Fibroblast of the aortic adventitia (primary cell): Measurements from ENCODE around the gene CCDC137. TPM values are rescaled to one million over a fixed set of nuclear protein-coding genes. Genes with fewer than 3 reads are reported as not detected.
A peak's percentile ranks its signal among the peaks of the same experiment; 100 is the strongest.

Experiments
- DNase-seq: peaks from one replicate; pipeline ENCODE4 v3.0.0-alpha.2; 2010; ENCODE audit warnings: low read depth
- H3K4me3 ChIP-seq: 2 replicates; pipeline ENCODE4 v1.5.1; 2011; ENCODE audit warnings: low read depth, mild to moderate bottlenecking, control low read depth, low read length, moderate library complexity
- total RNA-seq: library from RNA; depleted of rRNA; stranded (reverse); fragments of >200 nt; gene quantifications from 2 replicates; pipeline ENCODE4 v1.2.3, GENCODE V29; 2012; ENCODE audit warnings: low replicate concordance
- TF ChIP-seq, protein P1 (sequence below): IDR thresholded peaks from 2 replicates; pipeline ENCODE4 v1.5.1; 2011; ENCODE audit warnings: mild to moderate bottlenecking, low read length, control low read depth, inconsistent platforms; ENCODE audit not compliant: insufficient read depth

Gene CCDC137
- total RNA-seq, 1 donor = 7.0 TPM

DNA sequence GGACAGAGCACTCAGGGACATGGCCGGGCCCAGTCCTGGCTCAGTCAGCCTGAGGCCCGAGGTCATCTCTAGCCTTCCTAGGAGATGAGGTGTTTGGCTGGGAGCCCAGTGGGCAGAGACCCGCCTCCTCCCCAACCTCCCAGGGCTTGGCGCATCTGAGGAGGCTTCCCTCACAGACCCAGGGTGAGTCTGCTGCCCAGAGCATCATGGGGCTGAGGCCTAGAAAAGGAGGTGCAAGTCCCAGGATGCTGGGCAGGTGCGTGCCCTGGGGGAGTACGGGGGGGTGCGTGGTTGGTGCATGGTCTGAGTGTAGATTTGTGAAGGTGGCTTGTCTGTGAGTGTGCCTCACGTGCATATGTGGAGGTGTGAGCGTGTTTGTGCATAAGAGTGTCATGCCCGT lies 14.8 kb upstream of the CCDC137 start:
- TF ChIP-seq, protein P1, sequence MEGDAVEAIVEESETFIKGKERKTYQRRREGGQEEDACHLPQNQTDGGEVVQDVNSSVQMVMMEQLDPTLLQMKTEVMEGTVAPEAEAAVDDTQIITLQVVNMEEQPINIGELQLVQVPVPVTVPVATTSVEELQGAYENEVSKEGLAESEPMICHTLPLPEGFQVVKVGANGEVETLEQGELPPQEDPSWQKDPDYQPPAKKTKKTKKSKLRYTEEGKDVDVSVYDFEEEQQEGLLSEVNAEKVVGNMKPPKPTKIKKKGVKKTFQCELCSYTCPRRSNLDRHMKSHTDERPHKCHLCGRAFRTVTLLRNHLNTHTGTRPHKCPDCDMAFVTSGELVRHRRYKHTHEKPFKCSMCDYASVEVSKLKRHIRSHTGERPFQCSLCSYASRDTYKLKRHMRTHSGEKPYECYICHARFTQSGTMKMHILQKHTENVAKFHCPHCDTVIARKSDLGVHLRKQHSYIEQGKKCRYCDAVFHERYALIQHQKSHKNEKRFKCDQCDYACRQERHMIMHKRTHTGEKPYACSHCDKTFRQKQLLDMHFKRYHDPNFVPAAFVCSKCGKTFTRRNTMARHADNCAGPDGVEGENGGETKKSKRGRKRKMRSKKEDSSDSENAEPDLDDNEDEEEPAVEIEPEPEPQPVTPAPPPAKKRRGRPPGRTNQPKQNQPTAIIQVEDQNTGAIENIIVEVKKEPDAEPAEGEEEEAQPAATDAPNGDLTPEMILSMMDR = no peak
- no peak overlapping the region for H3K4me3 ChIP-seq
- DNase-seq = peak; percentile 88

DNA sequence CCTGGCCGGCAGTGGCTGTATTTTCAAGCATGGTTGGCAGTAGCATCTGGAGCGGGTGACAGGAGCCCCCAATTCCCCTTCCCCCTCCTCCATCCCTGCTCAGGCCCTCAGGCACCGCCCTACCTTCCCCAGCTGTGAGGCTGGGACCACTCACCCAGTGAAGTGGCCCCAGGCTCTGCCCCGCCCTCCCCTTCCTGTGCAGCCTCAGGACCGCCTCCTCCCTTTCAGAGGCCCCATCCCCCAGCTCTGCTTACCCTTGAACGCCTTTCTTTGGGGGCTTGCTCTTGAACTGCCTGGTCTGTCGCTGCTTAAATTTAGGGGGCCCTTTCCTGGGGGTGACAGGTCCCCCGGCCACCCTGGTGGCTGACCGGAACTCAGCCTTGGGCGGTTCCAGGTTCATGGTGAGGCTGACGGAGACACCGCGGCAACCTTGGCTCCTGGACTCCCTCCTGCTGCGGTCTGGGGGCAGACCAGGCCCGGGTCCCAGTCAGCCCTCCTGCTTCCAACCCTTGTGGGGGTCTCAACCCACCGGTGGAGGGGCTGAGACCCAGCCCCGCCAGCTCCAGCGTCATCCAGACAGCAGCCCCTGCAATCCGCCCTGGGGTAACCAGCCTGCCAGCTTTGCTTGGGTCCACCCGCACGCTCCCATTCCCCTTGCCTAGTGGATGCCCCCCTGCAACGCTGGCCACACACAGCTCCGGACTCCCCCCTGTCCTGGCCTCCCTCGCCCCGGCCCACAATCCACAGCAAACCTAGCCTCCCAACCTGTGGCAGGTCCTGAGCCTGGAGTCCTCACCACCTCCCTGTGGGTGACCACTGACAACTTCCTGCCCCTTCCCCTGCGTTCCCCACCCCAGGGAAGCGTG lies 13.4 kb upstream of the CCDC137 start:
- TF ChIP-seq, protein P1 = no peak
- no peak overlapping the region for H3K4me3 ChIP-seq
- DNase-seq = no peak

DNA sequence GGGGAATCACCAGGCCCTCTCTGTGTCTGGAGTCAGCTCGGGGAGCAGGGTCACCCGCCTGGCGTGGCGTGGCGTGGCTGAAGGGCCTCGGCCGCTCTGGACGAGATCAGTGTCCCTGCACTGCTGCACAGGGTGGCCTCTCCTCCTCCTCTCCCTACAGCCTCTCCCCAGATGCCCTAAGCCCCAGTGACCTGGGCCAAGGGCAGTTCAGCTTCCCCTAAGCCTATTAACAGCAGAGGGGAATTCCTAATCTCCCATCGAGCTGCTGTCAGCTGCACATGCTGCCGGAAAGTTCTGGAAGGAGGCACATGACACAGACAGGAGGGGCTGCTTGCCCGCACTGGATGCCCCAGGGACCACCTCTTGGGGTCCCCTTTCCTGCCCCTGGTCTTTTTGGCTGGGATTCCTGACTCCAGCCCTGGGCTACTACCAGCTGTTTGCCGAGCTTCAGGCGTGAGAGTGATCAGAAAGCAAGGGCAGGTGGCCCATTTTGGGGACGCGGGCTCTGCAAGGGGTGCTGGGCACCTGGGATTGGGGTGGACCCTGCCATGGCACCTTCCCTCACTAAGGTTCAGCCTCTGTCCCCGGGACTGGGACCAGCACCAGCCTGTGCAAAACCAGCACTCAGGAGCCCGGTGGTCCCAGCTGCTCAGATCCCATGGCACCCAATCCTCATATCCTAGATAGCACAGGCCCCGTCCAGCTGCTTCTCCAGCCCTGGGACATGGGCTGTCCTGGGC lies 11.0 kb upstream of the CCDC137 start:
- H3K4me3 ChIP-seq = no peak overlapping the region
- DNase-seq = no peak
- TF ChIP-seq, protein P1 = no peak

DNA sequence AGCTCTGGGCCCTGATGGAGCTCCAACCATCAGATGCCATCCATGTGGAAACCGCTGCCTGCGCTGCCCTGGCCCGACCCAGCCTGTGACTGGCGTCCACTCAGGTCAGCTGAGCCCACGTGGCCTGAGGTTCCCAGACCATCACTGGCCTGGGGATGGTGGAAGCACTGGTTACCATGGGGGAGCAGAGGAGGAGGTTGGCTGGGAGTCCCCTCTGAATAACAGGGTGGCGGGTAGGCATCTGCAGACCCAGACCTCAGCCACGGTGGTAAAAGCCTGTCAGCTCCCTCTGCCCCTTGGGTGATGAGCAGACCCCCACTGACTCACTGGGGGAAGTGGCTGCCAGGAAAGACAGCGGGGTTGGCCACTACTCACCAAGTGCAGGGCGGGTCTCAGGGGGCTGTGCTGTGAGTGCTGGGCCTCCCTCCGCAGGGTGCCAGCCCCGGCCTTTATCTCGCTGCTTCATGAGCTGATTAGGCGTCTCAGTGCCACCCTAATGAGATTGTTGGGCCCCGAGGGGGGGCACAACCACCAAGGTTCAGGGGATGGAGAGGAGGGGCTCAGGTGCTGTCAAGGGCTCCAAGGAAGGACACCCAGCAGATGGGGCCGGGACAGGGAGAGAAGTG lies 10.3 kb upstream of the CCDC137 start, which contains the start of gene PDE6G:
Gene PDE6G (minus strand): TSS at position 425 of the 626 bp plus-strand sequence. CDS start 3,237 bp downstream, outside the sequence.
- no peak for DNase-seq
- no peak within 1 kb of the TSS for H3K4me3 ChIP-seq
- TF ChIP-seq, protein P1 = no peak

DNA sequence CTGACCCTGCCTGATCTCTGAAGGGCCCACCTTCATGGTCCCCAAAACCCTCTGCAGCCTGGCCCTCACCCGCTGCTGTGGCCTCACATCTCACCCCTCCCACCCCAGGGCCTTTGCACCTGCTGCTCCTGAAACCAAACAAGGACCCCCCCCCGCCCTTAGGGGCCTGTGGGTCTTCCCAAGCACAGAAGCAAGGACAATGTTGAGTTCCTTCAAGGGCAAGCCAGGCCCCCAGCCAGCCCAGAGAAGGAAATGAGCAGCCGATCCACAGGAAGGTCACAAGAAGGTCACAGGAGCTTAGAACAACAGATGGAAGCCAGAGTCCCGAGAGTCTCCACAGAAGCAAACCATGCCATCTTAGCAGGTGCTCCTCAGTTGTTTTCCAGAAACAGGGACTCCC lies 9.7 kb upstream of the CCDC137 start:
- TF ChIP-seq, protein P1 = no peak
- H3K4me3 ChIP-seq = no peak overlapping the region
- DNase-seq = no peak

DNA sequence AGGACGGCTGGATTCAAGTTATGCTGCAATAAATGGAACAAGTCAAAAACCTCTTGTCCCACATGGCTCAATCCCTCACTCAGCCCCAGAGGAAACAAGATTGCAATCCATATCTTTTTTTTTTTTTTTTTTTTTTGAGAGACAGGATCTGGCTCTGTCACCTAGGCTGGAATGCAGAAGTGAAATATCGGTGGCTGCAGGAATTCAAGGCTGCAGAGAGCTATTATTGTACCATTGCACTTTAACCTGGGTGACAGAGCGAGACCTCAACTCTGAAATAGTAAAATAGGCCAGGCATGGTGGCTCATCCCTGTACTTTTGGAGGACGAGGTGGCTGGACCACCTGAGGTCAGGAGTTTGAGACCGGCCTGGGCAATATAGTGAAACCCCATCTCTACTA lies 7.5 kb upstream of the CCDC137 start:
- no peak for DNase-seq

More for the DNA sequence above, 7.5 kb upstream of the CCDC137 start:
- TF ChIP-seq, protein P1 = no peak
- H3K4me3 ChIP-seq = no peak overlapping the region
